BLaER1 (cell line): Measurements from ENCODE around the gene ECHDC1.

Experiments used
- H3K27ac ChIP-seq: shearing (Covaris generic); formaldehyde crosslinking; 2 replicates; pipeline ENCODE4 v1.8.1; 2022
- H3K27me3 ChIP-seq: shearing (Covaris generic); formaldehyde crosslinking; 2 replicates; pipeline ENCODE4 v1.8.1; 2022
- H3K36me3 ChIP-seq: shearing (Covaris generic); formaldehyde crosslinking; 2 replicates; pipeline ENCODE4 v1.8.1; 2022
- H3K4me1 ChIP-seq: shearing (Covaris generic); formaldehyde crosslinking; 2 replicates; pipeline ENCODE4 v1.8.1; 2022
- H3K4me2 ChIP-seq: shearing (Covaris generic); formaldehyde crosslinking; 2 replicates; pipeline ENCODE4 v1.8.1; 2022
- H3K4me3 ChIP-seq: shearing (Covaris generic); formaldehyde crosslinking; 2 replicates; pipeline ENCODE4 v1.8.1; 2022
- H3K9ac ChIP-seq: shearing (Covaris generic); formaldehyde crosslinking; 2 replicates; pipeline ENCODE4 v1.8.1; 2022
- H3K9me3 ChIP-seq: shearing (Covaris generic); formaldehyde crosslinking; 2 replicates; pipeline ENCODE4 v1.8.1; 2022
- H4K20me1 ChIP-seq: shearing (Covaris generic); formaldehyde crosslinking; 2 replicates; pipeline ENCODE4 v1.8.1; 2022
- Cebpa-rat ChIP-seq: shearing (Covaris generic); IDR thresholded peaks from 2 replicates; pipeline ENCODE4 v1.8.1; 2022

Gene ECHDC1

GRCh38 chr6:127376685-127377084, 33.3 kb upstream of the ECHDC1 start:
- H3K4me1 ChIP-seq, result no peaks in the 10 kb centered on the region
- no peak for TF ChIP-seq Cebpa-rat
- no peak overlapping the region for H3K9ac ChIP-seq
- no peaks in the 10 kb centered on the region for H4K20me1 ChIP-seq
- H3K4me2 ChIP-seq, result no peak overlapping the region
- H3K9me3 ChIP-seq, result peaks cover 22% of the 10 kb centered on the region
- peaks cover 8% of the 10 kb centered on the region; the same call in 1 of the 2 replicates for H3K36me3 ChIP-seq
- H3K27me3 ChIP-seq, result no peaks in the 10 kb centered on the region
- H3K27ac ChIP-seq, result no peak overlapping the region
- no peak overlapping the region for H3K4me3 ChIP-seq

DNA sequence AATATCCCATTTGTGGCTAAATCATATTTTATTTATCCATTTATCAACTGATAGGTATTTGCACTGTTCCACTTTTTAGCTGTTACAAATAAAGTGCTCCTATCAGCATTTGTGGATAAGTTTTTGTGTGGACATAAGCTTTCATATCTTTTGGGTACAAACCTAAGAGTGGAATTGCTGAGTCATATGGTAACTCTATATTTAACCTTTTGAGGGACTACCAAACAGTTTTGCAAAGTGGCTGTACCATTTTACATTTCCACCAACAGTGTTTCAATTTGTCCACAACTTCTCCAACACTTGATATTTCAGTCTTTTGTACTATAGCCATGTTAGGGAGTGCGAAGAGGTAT, 23.6 kb upstream of the ECHDC1 start:
- Histone ChIP-seq H3K36me3 (peaks cover 20% of the 10 kb centered on the region; the same call in 1 of the 2 replicates), H3K27me3 (no peaks in the 10 kb centered on the region), H3K4me1 (no peaks in the 10 kb centered on the region), H3K9ac (no peak overlapping the region), H4K20me1 (no peaks in the 10 kb centered on the region), H3K4me3 (no peak overlapping the region), H3K4me2 (no peak overlapping the region), H3K27ac (no peak overlapping the region), H3K9me3 (peaks cover 18% of the 10 kb centered on the region)
- no peak for TF ChIP-seq Cebpa-rat

DNA sequence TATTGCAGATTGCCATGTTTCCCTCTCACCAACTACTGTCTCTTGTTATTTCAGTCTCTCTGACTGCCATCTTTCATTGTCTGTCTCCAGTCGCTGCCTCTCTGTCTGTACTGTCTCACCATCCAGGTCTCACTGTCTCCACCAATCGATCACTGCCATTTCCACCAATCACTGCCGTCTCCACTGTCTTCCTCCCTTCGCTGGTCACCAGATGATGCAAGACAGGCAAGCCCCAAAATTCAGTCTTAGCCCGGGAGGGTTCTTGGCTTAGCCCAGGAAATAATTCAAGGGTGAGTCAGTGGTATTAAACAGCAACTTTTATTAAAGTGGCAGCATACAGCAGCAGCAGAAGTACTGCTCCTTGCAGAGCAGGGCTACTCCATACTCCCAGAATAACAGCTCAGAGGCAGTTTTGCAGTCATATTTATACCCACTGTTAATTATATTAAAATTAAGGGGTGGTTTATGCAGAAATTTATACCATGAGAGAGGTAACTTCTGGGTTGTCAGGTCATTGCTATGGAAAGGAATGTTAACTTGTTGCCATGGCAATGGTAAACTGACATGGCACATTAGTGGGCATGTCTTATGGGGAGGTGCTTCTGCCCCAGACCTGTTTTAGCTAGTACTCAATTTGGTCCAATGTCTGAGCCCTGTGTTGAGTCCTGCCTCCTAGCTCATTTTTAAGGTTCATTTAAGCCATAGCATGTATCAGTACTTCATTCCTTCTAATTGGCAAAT, 23.0 kb upstream of the ECHDC1 start:
- no peaks in the 10 kb centered on the region for H3K27me3 ChIP-seq
- no peaks in the 10 kb centered on the region for H3K4me1 ChIP-seq
- H3K27ac ChIP-seq, result no peak overlapping the region
- no peaks in the 10 kb centered on the region for H4K20me1 ChIP-seq
- no peak for TF ChIP-seq Cebpa-rat
- H3K9me3 ChIP-seq, result peaks cover 18% of the 10 kb centered on the region
- H3K36me3 ChIP-seq, result peaks cover 20% of the 10 kb centered on the region; the same call in 1 of the 2 replicates
- H3K4me2 ChIP-seq, result no peak overlapping the region
- no peak overlapping the region for H3K4me3 ChIP-seq
- no peak overlapping the region for H3K9ac ChIP-seq

DNA sequence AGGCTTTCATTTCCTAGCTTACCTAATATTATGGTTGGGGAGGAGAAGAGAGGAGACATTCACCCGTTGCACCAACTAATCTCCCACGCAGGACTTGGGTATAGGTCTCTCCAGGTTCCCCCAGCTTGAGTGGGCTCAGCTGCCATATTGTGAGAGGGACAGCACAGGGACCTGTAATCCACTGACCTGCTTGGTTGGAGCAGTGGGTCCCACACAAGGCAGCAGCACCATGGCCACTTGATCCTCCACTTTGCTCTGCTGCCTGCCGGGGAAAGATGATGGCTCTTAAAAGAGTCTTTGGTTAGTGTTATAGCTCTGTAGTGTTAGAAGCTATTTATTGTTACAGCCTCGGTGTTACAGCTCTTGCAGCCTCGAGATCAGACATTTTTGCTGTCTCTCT, 22.5 kb upstream of the ECHDC1 start:
- Histone ChIP-seq H3K4me3 (no peak overlapping the region), H3K4me1 (no peaks in the 10 kb centered on the region), H3K9ac (no peak overlapping the region), H3K4me2 (no peak overlapping the region), H3K9me3 (peaks cover 21% of the 10 kb centered on the region), H3K27me3 (no peaks in the 10 kb centered on the region), H3K27ac (no peak overlapping the region), H4K20me1 (no peaks in the 10 kb centered on the region), H3K36me3 (peaks cover 20% of the 10 kb centered on the region; the same call in 1 of the 2 replicates)
- TF ChIP-seq Cebpa-rat, result no peak

DNA sequence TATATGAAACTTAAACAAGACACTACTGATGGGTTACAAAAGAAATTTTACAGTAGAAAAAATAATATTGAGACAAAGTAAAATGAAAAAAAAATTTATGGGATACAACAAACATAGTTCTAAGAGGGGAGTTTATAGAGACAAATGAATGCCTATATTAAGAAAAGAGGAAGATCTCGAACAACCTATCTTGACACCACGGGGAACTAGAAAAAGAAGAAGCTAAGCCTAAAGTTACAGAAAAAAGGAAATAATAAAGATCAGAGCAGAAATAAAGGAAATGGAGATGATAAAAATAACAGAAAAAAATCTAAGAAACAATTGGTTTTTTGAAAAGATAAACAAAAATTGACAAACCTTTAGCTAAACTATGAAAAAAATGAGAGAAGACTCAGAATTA, 9.1 kb upstream of the ECHDC1 start:
- H3K9ac ChIP-seq, result no peak overlapping the region
- no peak overlapping the region for H3K4me3 ChIP-seq
- no peak for TF ChIP-seq Cebpa-rat
- H4K20me1 ChIP-seq, result no peaks in the 10 kb centered on the region
- no peak overlapping the region for H3K27ac ChIP-seq
- peaks cover 48% of the 10 kb centered on the region for H3K9me3 ChIP-seq
- H3K4me1 ChIP-seq, result peaks cover 6% of the 10 kb centered on the region; the same call in 1 of the 2 replicates
- peaks cover 11% of the 10 kb centered on the region for H3K36me3 ChIP-seq
- H3K4me2 ChIP-seq, result no peak overlapping the region
- H3K27me3 ChIP-seq, result no peaks in the 10 kb centered on the region

GRCh38 chr6:127349980-127350379, 6.6 kb upstream of the ECHDC1 start:
- H3K9me3 ChIP-seq, result peaks cover 46% of the 10 kb centered on the region
- H3K4me3 ChIP-seq, result no peak overlapping the region
- no peaks in the 10 kb centered on the region for H4K20me1 ChIP-seq
- H3K27ac ChIP-seq, result no peak overlapping the region
- H3K9ac ChIP-seq, result no peak overlapping the region
- H3K4me2 ChIP-seq, result no peak overlapping the region
- H3K36me3 ChIP-seq, result peaks cover 19% of the 10 kb centered on the region
- H3K27me3 ChIP-seq, result no peaks in the 10 kb centered on the region
- H3K4me1 ChIP-seq, result peaks cover 6% of the 10 kb centered on the region; the same call in 1 of the 2 replicates
- TF ChIP-seq Cebpa-rat, result no peak

- Histone ChIP-seq H3K27ac (no peak overlapping the region), H4K20me1 (no peaks in the 10 kb centered on the region), H3K9ac (no peak overlapping the region), H3K4me1 (peaks cover 13% of the 10 kb centered on the region), H3K27me3 (no peaks in the 10 kb centered on the region), H3K36me3 (peaks cover 15% of the 10 kb centered on the region), H3K9me3 (peaks cover 28% of the 10 kb centered on the region), H3K4me2 (no peak overlapping the region), H3K4me3 (no peak overlapping the region)
- TF ChIP-seq Cebpa-rat, result no peak
These were observed 4.7 kb upstream of the ECHDC1 start for GRCh38 chr6:127348028-127348661.

- H3K4me2 ChIP-seq, result no peak overlapping the region
These were observed 3.8 kb upstream of the ECHDC1 start for GRCh38 chr6:127347178-127347577.

GRCh38 chr6:127345521-127345920, 2.1 kb upstream of the ECHDC1 start:
- Histone ChIP-seq H3K27ac (no peak overlapping the region), H3K36me3 (peaks cover 15% of the 10 kb centered on the region), H3K4me3 (no peak overlapping the region), H3K27me3 (no peaks in the 10 kb centered on the region), H4K20me1 (peaks cover 14% of the 10 kb centered on the region), H3K4me1 (peaks cover 26% of the 10 kb centered on the region), H3K9me3 (peaks cover 24% of the 10 kb centered on the region), H3K4me2 (no peak overlapping the region), H3K9ac (no peak overlapping the region)
- TF ChIP-seq Cebpa-rat, result no peak

More at GRCh38 chr6:127347178-127347577, 3.8 kb upstream of the ECHDC1 start:
- Histone ChIP-seq H3K4me1 (peaks cover 11% of the 10 kb centered on the region), H3K9ac (no peak overlapping the region), H3K36me3 (peaks cover 15% of the 10 kb centered on the region), H4K20me1 (no peaks in the 10 kb centered on the region), H3K27ac (no peak overlapping the region), H3K4me3 (no peak overlapping the region), H3K9me3 (peaks cover 26% of the 10 kb centered on the region), H3K27me3 (no peaks in the 10 kb centered on the region)
- no peak for TF ChIP-seq Cebpa-rat
